HepG2 (cell line): ENCODE results near the gene MXI1. TPM values are rescaled to one million over a fixed set of nuclear protein-coding genes. Genes with fewer than 3 reads are reported as not detected.

Experiments used
- CHD4 ChIP-seq: fragments of 200-600 bp; sonication (generic); IDR thresholded peaks from 2 replicates; pipeline ENCODE4 v1.7.0; 2017; ENCODE audit warnings: mild to moderate bottlenecking, low read length, borderline replicate concordance
- E2F5 ChIP-seq: sonication (generic); formaldehyde crosslinking; conservative IDR thresholded peaks from 2 replicates; pipeline ENCODE4 v1.4.0; 2020; ENCODE audit warnings: missing genetic modification reagents
- GLMP ChIP-seq: sonication (generic); formaldehyde crosslinking; IDR thresholded peaks from 2 replicates; pipeline ENCODE4 v1.9.0; 2021; ENCODE audit warnings: missing genetic modification reagents, mild to moderate bottlenecking, borderline replicate concordance
- HNF4A ChIP-seq: sonication (generic); formaldehyde crosslinking; IDR thresholded peaks from 2 replicates; pipeline ENCODE4 v1.4.0; 2020; ENCODE audit warnings: missing genetic modification reagents
- HOXA9 ChIP-seq: sonication (generic); formaldehyde crosslinking; IDR thresholded peaks from 2 replicates; pipeline ENCODE4 v1.8.1; 2022; ENCODE audit warnings: missing genetic modification reagents, mild to moderate bottlenecking, moderate library complexity, borderline replicate concordance
- KAT2B ChIP-seq: fragments of 150-350 bp; IDR thresholded peaks from 2 replicates; pipeline ENCODE4 v1.6.1; 2014; ENCODE audit warnings: low read depth, low read length, borderline replicate concordance
- KDM1A ChIP-seq: IDR thresholded peaks from 2 replicates; pipeline ENCODE4 v1.6.1; 2016; ENCODE audit warnings: missing compliant biosample characterization
- KLF13 ChIP-seq: sonication (generic); formaldehyde crosslinking; IDR thresholded peaks from 2 replicates; pipeline ENCODE4 v1.4.0; 2020; ENCODE audit warnings: mild to moderate bottlenecking, missing genetic modification reagents
- PLSCR1 ChIP-seq: sonication (generic); formaldehyde crosslinking; IDR thresholded peaks from 2 replicates; pipeline ENCODE4 v1.5.0; 2020; ENCODE audit warnings: missing genetic modification reagents, mild to moderate bottlenecking, borderline replicate concordance
- SIX1 ChIP-seq: sonication (generic); formaldehyde crosslinking; IDR thresholded peaks from 2 replicates; pipeline ENCODE4 v1.4.0; 2020; ENCODE audit warnings: missing genetic modification reagents, borderline replicate concordance
- TFDP2 ChIP-seq: sonication (generic); formaldehyde crosslinking; IDR thresholded peaks from 2 replicates; pipeline ENCODE4 v1.4.0; 2020; ENCODE audit warnings: missing genetic modification reagents
- ZMAT5 ChIP-seq: sonication (generic); formaldehyde crosslinking; IDR thresholded peaks from 2 replicates; pipeline ENCODE4 v1.5.0; 2020; ENCODE audit warnings: mild to moderate bottlenecking, low read depth, missing genetic modification reagents, borderline replicate concordance
- ZMYM4 ChIP-seq: sonication (generic); formaldehyde crosslinking; IDR thresholded peaks from 2 replicates; pipeline ENCODE4 v1.8.1; 2023; ENCODE audit warnings: mild to moderate bottlenecking, missing genetic modification reagents
- ZNF382 ChIP-seq: sonication (generic); formaldehyde crosslinking; IDR thresholded peaks from 2 replicates; pipeline ENCODE4 v1.5.0; 2020; ENCODE audit warnings: missing genetic modification reagents, mild to moderate bottlenecking, borderline replicate concordance
- ZNF558 ChIP-seq: sonication (generic); formaldehyde crosslinking; IDR thresholded peaks from 2 replicates; pipeline ENCODE4 v1.9.0; 2022; ENCODE audit warnings: mild to moderate bottlenecking, missing genetic modification reagents, borderline replicate concordance
- ZNF562 ChIP-seq: sonication (generic); formaldehyde crosslinking; IDR thresholded peaks from 2 replicates; pipeline ENCODE4 v1.8.0; 2022; ENCODE audit warnings: missing genetic modification reagents, borderline replicate concordance
- ZNF747 ChIP-seq: sonication (generic); formaldehyde crosslinking; IDR thresholded peaks from 2 replicates; pipeline ENCODE4 v1.8.1; 2023; ENCODE audit warnings: missing genetic modification reagents, mild to moderate bottlenecking, borderline replicate concordance
- ZNF776 ChIP-seq: sonication (generic); formaldehyde crosslinking; IDR thresholded peaks from 2 replicates; pipeline ENCODE4 v1.4.0; 2020; ENCODE audit warnings: mild to moderate bottlenecking, missing genetic modification reagents
- polyA plus RNA-seq, 8 experiments: library from polyadenylated mRNA; depleted of rRNA in 3 of 8; stranded (reverse) in 7 of 8; unstranded in 1 of 8; fragments of >200 nt; fragmentation: Illumina TruSeq in 4 of 8; extraction: Trizol in 4 of 8; gene quantifications; 2 replicates each; pipeline versions ENCODE4 v1.2.1 to v1.2.3, GENCODE V29; 2011 to 2016; ENCODE audit warnings: low read depth in 4 of 8, missing spikeins in 1 of 8, mixed read lengths in 1 of 8; ENCODE audit not compliant: insufficient read depth in 1 of 8
- total RNA-seq, 5 experiments: library from RNA; depleted of rRNA; stranded (reverse); fragments of >200 nt; fragmentation: Illumina TruSeq; extraction: Trizol; gene quantifications; 2 replicates each; pipeline ENCODE4 v1.2.3, GENCODE V29; 2016; ENCODE audit warnings: low read depth in 1 of 5

Gene MXI1
- total and polyA plus RNA-seq, 2 of the 13 experiments (the other 11 are each of a cell fraction or from before 2014, with no cell fraction given) = 6.6 to 22.0 TPM

- TF ChIP-seq GLMP (CRISPR knock-in tag) = no peak
- no peak for TF ChIP-seq PLSCR1 (CRISPR knock-in tag)
- 0 out of 2 replicates have a peak, but pooled peaks have one; percentile 28 for TF ChIP-seq HOXA9 (CRISPR knock-in tag)
- TF ChIP-seq HNF4A = no peak
- no peak for TF ChIP-seq ZNF747 (CRISPR knock-in tag)
- peak; percentile 26; the same call in 1 of the 2 replicates for TF ChIP-seq ZNF776
- TF ChIP-seq KLF13 (CRISPR knock-in tag) = no peak
- TF ChIP-seq E2F5 (CRISPR knock-in tag) = no peak
- TF ChIP-seq KAT2B = no peak
- no peak for TF ChIP-seq CHD4
- TF ChIP-seq ZNF382 (CRISPR knock-in tag) = no peak
- no peak for TF ChIP-seq ZMAT5
- TF ChIP-seq TFDP2 = no peak
- TF ChIP-seq ZMYM4 (CRISPR knock-in tag) = peak; percentile 34
- no peak for TF ChIP-seq ZNF562 (CRISPR knock-in tag)
- TF ChIP-seq KDM1A = no peak
- TF ChIP-seq ZNF558 (CRISPR knock-in tag) = no peak; the same call in 1 of the 2 replicates
- TF ChIP-seq SIX1 = 0 out of 2 replicates have a peak, but pooled peaks have one; percentile 19
Observed at GRCh38 chr10:110210674-110211464, 3.5 kb downstream of the MXI1 start (continued).
